Cerebellar nuclear complex (tissue), 1 donor: ENCODE results near the gene WNT10A.

ENCODE experiments used
- DNase-seq, 2 experiments: peaks; one replicate each; lab custom pipeline; 2025; lab: John Stamatoyannopoulos, UW

WNT10A gene

DNA sequence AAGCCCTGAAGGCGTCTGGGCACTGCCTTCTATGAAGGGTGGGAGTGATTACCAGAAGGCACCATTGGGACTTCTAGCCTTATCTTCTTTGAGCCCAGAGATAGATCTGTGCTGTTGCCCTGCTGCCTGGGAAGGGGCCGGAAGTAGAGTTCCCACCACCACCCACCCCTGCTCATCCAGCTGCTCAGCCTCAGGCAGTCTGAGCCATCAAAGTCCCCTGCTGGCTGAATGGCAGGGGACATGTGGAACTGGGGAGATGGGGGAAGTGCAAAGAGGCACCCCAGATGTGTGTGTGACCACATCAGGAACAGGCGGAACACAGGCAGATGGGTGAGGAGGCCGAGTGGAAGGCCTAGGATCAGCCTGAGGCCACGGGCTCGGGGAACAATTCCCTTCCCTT is 3.3 kb upstream of the WNT10A start:
- no peak for DNase-seq

DNA sequence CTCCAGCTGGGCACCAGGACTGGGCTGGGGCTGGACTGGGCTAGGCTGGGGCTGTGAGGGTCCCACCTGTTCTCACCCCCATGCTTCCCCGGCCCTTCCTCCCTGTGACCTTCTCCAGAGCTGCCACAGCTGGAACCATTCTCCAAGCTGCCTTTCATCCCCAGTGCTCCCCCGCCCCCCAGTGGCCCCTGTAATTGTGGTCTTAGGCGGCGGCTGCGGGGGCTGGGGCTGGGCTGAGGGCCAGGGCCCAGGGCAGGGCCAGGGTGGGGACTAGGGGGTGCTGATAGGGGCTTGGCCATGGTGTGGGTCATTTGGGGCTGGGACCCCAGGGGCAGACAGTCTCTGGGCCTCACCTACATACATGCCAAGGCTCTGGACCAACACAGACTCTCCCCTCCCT is 2.8 kb upstream of the WNT10A start:
- DNase-seq = no peak

DNA sequence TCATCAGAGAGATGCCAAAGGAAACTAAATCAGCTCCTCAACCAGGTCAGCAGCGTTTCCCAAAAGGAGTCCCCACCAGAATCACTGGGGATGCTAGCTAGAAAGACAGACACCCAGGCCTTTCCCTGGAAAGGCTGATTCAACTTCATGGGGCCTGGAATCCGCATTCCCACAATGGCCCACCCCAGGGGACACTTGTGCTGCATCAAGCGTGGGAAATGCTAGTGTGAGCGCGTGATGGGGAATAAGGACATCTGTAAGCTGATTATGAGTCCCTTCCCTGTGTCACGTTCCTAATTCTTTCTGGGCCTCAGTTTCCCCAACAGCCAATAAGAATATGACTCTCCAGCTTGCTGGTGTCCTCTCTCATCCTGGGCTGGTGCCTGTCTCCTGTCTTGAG is 2.2 kb upstream of the WNT10A start:
- no peak for DNase-seq

DNA sequence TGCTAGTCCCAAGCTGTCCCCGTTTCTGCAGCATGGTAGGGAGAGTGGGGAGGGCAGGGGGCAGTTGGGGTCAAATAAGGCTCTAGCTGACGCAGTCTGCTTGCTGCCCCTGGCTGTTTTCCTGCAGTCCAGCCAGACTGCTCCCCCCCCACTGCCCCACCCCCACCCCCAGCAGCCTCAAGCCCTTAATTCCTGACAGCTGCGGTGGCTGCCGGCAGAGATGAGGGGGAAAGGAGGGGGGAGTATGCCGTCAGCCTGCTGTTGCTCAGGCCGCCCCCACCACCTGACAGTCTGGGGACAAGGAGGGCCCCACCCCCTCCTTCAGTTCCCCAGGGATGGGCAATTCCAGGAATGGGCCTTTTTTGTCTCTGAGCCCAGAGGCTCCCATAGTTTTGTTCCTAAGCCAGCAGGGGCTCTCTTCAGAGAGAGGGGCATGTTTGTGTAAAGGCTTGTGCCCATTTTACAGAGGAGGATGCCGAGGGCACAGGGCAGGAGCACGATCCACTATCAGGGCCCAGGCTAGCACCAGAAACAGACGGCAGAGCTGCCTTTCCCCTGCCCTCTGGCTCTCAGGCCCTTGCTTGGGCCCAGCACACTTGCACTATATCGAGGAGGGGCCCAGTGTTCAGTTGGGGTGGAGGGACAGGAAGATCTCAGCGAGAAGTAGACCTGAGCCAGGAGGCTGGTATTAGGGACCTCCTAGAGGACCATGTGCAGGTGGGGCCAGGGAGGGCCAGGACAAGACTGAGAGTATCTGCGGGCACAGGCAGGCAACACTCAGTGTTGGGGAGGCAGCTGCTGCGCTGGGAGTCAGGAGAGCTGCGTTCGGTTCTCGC is 1.5 kb upstream of the WNT10A start:
- DNase-seq = no peak

DNA sequence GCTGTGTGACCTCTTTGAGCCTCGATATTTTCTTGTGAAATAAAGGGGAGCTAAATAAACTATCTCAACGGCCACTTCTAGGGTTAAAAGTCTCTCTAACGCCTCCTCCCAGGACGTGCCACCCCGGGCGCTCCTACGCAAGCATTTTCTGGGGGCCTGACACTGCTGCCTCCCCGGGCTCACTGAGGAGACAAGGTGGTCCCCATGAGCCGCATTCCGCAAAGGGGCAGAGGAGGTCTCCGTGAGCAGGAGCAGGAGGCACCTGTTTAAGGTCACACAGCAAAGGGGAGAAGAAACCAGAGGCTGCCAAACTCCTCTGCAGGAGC is 913 bp upstream of the WNT10A start:
- no peak for DNase-seq

DNA sequence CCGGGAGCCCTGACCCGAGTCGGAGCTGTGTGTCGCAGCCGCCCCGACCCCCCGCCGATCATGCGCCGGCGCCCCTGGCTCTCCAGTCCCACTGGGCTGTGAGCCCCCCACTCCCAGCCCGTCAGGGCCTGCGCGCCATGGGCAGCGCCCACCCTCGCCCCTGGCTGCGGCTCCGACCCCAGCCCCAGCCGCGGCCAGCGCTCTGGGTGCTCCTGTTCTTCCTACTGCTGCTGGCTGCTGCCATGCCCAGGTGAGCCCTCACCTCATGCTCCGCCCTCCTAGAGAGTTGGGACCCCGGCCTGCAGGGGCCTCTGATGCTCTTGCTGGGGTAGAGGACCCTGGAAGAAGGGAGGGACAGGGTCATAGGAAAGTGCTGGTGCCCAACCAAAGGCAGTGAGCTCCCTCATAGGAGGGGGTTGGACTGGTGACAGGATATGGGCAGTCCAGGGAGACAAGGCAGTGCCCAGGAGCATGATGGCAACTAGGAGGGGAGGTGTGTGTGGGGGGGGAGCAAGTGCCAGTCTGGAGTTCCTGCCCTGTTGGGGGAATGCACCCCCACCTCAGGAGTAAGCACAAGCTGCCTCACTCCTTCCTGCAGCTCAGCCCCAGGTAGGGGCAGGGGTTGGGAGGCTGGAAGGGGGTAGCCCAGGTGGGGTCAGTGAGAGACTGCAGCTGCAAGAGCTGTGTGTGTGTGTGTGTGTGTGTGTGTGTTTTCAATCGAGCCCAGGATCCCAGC is 375 bp downstream of the WNT10A start:
- DNase-seq = no peak

DNA sequence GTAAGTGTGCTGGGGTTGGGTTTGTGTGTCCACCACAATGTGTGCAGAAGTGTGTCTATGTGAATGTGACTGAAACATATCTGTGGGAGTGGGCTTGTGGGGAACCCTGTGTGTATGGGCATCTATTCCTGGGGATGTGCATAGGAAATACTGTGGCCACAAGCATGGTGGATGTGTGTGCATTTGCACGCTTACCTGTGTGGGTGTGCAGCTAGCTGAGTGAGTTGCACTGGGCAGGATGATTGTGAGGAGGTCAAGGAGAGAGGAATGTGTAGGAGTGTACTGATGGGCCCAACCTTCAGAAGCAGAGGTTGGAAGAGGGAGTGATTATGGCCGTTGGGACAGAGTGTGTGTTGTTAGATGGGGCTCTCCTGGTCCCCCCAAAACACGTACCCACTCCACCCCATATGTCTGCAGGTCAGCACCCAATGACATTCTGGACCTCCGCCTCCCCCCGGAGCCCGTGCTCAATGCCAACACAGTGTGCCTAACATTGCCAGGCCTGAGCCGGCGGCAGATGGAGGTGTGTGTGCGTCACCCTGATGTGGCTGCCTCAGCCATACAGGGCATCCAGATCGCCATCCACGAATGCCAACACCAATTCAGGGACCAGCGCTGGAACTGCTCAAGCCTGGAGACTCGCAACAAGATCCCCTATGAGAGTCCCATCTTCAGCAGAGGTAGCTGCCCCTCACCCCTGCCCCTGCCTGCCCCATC is 1.2 kb downstream of the WNT10A start:
- DNase-seq = no peak

DNA sequence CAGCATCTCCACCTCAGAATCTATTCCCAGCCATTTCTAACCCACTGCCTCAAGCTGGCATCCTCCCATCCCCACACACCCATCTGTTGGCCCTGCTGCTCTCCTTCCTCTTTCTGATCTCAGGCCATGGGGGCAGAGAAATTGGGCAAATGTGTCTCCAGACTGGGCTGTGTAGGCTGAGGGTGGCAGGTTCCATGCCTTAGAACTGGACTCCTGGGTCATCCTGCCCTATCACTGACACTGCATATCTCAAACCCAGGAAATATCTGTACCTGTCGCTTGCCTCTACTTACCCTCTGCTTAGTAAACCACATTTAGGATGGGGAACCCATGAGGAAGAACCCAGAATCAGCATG is 1.8 kb downstream of the WNT10A start:
- no peak for DNase-seq

DNA sequence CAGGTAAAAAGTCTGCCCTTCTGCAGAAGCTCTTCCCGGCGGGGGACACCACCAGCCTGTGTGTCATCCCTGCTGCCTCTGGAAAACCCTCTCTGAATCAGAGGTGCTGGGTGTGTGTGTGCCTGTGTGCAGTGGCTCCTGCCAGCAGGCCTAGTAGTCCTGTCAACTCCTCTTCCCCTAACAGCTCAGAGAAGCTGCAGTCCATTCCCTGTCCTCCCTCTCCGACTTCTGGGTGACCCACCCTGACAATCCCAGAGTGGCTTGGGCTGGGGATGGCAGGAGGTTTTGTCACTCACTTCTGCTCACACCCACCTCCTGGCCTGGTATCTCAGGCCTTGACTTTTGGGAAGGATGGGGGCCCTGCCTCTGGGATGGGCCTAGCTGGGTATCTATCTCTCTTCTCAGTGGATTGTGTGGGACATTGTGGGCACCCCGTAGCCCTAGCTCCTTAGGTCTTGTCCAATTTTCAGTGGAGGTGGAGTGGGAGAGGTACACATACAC is 2.3 kb downstream of the WNT10A start:
- no peak for DNase-seq

DNA sequence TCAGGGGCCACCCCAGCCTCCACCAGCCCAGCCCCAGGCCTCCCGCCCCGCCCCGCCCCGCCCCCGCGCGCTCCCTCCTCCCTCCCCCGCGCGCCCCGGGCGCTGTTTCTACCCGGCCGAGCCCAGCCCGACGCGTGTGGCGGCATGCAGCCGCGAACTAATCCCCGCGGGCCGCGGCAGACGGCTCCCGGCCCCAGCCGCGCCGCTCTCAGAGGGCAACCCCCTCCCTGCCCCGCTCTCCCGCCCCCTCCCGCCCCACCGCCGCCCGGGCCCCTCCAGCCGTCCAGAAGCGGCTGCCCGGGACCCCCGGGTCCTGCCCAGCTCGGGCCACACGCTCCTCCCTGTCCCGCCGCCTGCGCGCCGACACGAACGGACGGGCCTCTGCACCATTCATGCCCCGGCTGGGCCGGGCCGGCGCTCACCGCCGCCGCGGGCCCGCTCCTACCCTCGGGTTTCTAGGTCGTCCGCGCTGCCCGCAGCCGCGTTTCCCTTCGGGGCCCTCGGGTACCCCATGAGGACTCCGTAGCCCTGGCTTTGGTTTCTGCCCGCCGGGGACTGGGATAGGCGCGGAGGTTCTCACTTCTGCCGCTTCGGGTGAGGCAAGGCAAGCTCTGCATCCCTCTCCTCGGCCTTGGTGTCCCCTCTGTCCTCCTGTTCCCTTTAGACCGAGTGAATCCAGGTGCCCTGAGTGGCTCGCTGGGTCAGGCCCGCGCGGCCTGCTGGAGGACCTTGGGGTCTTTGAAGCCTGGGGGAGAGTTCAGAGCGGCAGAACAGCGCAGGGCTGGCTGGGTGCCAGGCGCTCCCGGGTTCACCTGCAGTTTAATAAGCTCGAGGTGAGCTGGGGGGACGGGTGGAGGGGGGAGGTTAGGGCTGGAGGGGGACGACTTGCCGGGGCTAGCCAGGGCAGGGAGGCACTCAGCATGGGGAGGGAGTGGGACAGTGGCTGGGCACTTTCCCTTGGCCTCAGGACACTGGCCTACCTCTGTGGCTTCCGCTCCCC is 3.1 kb downstream of the WNT10A start:
- no peak for DNase-seq

DNA sequence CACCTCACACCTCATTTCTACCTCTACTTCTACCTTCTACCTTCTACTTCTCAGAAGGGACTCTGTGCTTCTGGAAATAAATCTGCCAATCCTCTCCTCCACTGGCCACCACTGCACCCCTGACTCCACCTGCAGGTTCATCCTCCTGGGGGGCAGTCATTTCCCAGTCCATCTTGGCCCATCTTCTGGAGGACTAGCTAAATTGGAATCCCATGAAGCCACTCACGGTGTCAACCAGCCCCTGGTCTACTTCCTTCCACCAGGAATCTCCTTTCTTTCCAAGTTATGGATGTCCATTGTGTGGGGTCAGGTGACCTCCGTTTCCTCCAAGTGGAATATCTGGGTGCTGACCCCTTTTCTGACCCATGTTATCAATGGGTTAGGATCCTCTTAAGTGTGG is 3.9 kb downstream of the WNT10A start:
- DNase-seq = no peak

DNA sequence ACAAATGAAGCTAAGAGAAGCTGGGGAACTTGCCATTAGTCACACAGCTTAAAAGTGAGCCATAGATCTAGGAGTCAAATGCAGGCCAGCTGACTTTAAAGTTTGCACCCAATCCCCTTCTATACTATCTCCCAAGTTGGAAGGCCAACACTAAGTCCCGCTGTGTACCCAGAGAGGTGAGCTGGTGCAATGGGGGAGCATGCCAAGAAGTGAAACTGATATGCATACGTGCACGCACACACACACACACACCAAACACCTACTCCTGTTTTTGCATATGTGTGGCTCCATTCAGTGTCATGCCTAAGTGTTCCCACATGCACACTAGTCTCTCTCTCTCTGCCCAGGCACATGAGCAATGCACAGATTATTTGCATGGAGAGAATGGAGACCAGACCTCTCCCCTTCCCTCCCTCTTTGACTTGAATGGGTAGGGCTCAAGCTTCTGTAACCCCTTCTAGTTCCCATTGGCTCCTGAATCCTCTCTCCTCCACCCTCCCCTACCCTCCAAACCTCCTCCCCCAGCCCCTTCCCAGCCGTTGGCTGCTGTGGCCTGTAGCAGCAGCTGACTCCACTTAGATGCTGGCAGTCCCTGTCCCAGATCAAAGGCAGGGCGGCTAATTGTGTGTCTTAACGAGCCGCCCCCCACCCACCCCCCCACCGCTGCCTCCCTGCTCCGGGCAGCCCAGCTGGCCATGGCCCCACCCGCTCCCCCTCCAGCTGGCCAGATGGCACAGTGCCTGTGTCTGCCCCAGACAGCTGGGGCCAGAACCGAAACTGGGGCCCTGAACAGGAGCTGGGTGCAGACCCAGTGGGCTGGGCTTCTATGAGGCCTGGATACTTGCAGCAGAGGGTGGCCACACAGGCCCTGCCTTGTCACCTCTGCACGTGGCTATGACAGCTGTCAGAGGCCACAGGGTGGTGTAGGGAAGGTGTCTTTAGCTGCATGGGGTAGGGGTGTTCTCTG is 5.6 kb downstream of the WNT10A start:
- no peak for DNase-seq

DNA sequence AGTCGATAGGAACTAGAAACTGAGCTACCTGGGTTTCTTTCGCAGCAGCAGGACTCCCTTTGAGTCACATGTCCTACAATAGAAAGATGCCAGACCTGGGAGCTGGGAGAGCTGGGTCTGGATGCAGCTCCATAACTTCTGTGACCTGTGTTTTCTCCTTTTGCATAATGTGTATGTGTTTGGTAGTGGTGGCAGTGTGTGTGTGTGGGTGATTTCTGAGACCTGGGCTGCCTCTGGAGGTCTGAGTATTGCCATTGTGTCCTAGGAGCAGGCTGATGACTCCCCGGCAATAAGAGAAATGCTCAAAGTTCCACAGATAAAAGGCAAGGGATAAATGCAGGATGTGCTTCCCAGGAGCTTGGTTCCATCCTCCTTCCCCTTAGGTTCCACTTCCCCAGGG is 6.4 kb downstream of the WNT10A start:
- no peak for DNase-seq

DNA sequence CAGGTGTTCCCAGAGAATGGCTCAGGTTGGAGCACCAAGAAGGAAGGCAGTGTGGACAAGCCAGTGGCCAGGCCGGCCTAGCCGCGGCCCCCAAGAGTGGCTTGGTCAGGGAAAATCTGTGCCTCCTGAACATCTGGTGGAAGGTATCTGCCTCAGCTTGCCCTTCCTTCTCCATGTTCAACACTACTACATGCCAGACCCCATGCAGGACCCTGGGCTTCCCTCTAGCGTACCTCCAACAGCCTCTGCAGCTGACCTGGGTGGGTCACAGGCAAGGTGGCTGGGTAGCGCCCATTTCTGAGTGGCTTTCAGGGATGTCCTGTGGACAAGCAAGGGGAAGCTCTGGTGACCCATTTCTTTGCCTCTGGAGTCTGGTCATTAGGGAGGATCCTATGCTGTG is 7.7 kb downstream of the WNT10A start:
- DNase-seq = no peak

DNA sequence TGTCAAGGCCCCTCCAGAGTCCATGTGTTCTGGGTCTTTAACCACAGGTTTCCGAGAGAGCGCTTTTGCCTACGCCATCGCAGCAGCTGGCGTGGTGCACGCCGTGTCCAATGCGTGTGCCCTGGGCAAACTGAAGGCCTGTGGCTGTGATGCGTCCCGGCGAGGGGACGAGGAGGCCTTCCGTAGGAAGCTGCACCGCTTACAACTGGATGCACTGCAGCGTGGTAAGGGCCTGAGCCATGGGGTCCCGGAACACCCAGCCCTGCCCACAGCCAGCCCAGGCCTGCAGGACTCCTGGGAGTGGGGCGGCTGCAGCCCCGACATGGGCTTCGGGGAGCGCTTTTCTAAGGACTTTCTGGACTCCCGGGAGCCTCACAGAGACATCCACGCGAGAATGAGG is 9.3 kb downstream of the WNT10A start:
- DNase-seq = no peak

DNA sequence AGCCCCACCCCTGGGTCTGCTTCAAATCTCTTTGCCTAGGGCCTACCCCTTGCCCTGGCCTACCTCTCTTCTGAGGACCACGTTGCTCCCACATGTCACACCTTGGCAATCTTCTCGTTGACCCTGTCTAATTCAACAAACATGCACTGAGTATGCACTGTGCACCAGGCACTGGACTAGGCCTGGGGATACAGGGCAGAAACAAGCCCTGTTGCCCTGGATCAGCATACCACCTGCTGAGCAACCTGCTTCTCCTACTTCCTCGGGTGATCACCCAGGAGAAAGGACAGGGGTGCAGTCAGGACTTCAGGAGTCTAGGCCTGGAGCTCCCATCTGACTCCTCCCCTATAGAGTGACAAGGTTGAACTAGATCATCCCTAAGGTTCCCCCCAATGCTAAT is 9.7 kb downstream of the WNT10A start:
- DNase-seq = no peak

DNA sequence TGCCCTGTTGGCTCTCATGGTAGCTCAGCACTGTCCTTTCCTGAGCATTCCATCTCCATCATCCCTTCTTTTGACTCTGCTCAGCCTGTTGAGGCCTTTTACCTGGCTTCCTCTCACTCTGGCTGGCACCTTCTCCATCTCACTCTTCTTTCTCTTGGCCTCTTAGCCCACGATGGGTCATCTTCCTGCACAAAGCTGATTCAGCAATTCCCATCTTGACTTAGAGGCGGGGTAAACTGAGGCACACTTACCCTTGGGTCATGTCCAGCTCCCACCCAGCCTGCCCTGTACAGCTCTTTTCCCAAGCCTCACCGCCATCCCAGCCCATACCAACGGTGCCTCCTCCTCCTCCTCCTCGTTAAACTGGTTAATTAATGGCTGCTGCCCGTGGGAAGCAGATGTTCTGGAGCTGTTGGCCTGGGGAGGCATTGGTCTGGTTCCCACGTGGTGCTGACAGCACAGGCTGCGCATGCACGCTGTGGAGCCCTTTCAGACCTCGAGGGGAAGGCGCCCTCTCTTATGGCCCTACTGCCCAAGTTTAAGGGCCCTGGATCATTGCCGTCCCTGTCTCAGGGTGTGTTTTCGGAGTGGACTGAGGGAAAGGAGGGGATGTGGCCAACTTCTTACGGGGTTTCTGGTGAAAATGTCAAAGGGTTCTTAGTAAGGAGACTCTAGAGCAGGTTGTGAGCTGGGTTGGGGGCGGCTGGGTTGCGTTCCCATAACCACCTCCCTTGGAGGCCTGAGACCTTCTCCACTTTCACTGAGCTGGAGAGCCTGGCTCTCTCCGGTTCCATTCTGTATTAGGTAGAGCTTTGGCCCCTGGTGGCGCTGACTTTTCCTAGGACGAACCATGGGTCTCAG is 10.9 kb downstream of the WNT10A start:
- no peak for DNase-seq

DNA sequence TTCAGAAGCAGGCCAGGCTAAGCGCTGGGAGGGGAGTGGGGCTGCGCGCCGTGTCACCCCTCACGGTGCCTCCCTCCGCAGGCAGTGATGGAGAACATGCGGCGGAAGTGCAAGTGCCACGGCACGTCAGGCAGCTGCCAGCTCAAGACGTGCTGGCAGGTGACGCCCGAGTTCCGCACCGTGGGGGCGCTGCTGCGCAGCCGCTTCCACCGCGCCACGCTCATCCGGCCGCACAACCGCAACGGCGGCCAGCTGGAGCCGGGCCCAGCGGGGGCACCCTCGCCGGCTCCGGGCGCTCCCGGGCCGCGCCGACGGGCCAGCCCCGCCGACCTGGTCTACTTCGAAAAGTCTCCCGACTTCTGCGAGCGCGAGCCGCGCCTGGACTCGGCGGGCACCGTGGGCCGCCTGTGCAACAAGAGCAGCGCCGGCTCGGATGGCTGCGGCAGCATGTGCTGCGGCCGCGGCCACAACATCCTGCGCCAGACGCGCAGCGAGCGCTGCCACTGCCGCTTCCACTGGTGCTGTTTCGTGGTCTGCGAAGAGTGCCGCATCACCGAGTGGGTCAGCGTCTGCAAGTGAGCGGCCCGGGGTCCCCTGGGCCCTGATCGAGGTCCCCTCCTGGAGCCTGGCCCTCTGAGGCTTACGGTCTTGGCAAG is 12.2 kb downstream of the WNT10A start:
- DNase-seq = no peak
